ENCODE measurements around the gene USF2. TPM values are rescaled to one million over a fixed set of nuclear protein-coding genes. Genes with fewer than 3 reads are reported as not detected.

USF2 gene
- total RNA-seq, 3 donors from 2014 or later: 94.5 to 131 (median 116) TPM

GRCh38 chr19:35266520-35267352 lies 2.0 kb upstream of the USF2 start:
- no peak for TF ChIP-seq CTCF (IDR thresholded peaks at IDR 0.05)
- Histone ChIP-seq H3K9me3 (no peaks in the 10 kb centered on the region), H3K4me3 (no peak overlapping the region), H3K36me3 (ENCODE audit: low read depth) (peaks cover 5% of the 10 kb centered on the region), H3K4me1 (ENCODE audit: low read depth) (peaks cover 20% of the 10 kb centered on the region)
- intact Hi-C loops (cut with DNase I, micrococcal nuclease): no loop called here
- DNase-seq (peak in 2 of 3 donors; percentile 55 to 73), ATAC-seq (peak; percentile 3)

- DNase-seq (peak; percentile 59 to 81 (median 72)), ATAC-seq (peak; percentile 34)
- peaks cover 5% of the 10 kb centered on the region for H3K36me3 ChIP-seq (ENCODE audit: low read depth)
- no peak for TF ChIP-seq CTCF (IDR thresholded peaks at IDR 0.05)
- intact Hi-C loops (cut with DNase I, micrococcal nuclease): no loop called here
- no peaks in the 10 kb centered on the region for H3K9me3 ChIP-seq
- peak overlapping the region; percentile 42 for H3K4me3 ChIP-seq
- H3K4me1 ChIP-seq (ENCODE audit: low read depth): peaks cover 20% of the 10 kb centered on the region
These were observed 1.4 kb upstream of the USF2 start for GRCh38 chr19:35267353-35267817.

- peak; percentile 78 to 88 (median 85) for DNase-seq
- peak; percentile 81 for ATAC-seq
- TF ChIP-seq CTCF (IDR thresholded peaks at IDR 0.05): no peak
- Histone ChIP-seq H3K9me3 (no peaks in the 10 kb centered on the region), H3K4me3 (peak overlapping the region; percentile 42), H3K4me1 (ENCODE audit: low read depth) (peaks cover 20% of the 10 kb centered on the region), H3K36me3 (ENCODE audit: low read depth) (peaks cover 5% of the 10 kb centered on the region)
- intact Hi-C loops (cut with DNase I, micrococcal nuclease): no loop called here
These were observed 785 bp upstream of the USF2 start for GRCh38 chr19:35267818-35268535.

GRCh38 chr19:35269438-35270117 lies 816 bp downstream of the USF2 start:
- peak overlapping the region; percentile 63 for H3K4me3 ChIP-seq
- H3K9me3 ChIP-seq: no peaks in the 10 kb centered on the region
- DNase-seq (peak; percentile 93 to 94 (median 94)), ATAC-seq (peak; percentile 69)
- peaks cover 5% of the 10 kb centered on the region for H3K36me3 ChIP-seq (ENCODE audit: low read depth)
- intact Hi-C loops (cut with DNase I, micrococcal nuclease): no loop called here
- peaks cover 18% of the 10 kb centered on the region for H3K4me1 ChIP-seq (ENCODE audit: low read depth)
- TF ChIP-seq CTCF (IDR thresholded peaks at IDR 0.05): peak; percentile 89

GRCh38 chr19:35270381-35270811 lies 1.6 kb downstream of the USF2 start:
- Histone ChIP-seq H3K4me3 (no peak overlapping the region), H3K4me1 (ENCODE audit: low read depth) (peaks cover 15% of the 10 kb centered on the region), H3K36me3 (ENCODE audit: low read depth) (peaks cover 5% of the 10 kb centered on the region), H3K9me3 (no peaks in the 10 kb centered on the region)
- intact Hi-C loops (cut with DNase I, micrococcal nuclease): no loop called here
- no peak for TF ChIP-seq CTCF (IDR thresholded peaks at IDR 0.05)
- ATAC-seq (no peak), DNase-seq (peak in 1 of 3 donors; percentile 55)

Data from mucosa of descending colon (tissue), 3 donors.